ENCODE measurements around the gene CTSW.

The CTSW gene

GRCh38 chr11:65855927-65856363, 23.7 kb upstream of the CTSW start:
- no peak for DNase-seq (ENCODE audit: low spot score)

- DNase-seq (ENCODE audit: low spot score), result peak; percentile 64
These were observed 22.7 kb upstream of the CTSW start for GRCh38 chr11:65856689-65857499.

- no peak for DNase-seq (ENCODE audit: low spot score)
These were observed 22.2 kb upstream of the CTSW start for GRCh38 chr11:65857500-65857852.

GRCh38 chr11:65857853-65858680, 21.6 kb upstream of the CTSW start, which contains the start of gene CFL1:
Gene CFL1, minus strand, starts transcription at chr11:65858180. Its CDS starts 81 bp downstream, at chr11:65858099.
- DNase-seq (ENCODE audit: low spot score), result peak; percentile 91

GRCh38 chr11:65858681-65859087, 21.0 kb upstream of the CTSW start:
- no peak for DNase-seq (ENCODE audit: low spot score)

GRCh38 chr11:65859095-65859811, 20.4 kb upstream of the CTSW start:
- peak; percentile 95 for DNase-seq (ENCODE audit: low spot score)

GRCh38 chr11:65859812-65860277, 19.8 kb upstream of the CTSW start:
- no peak for DNase-seq (ENCODE audit: low spot score)

GRCh38 chr11:65860278-65861164, 19.1 kb upstream of the CTSW start, which contains the start of gene MUS81:
Gene MUS81, plus strand, starts transcription at chr11:65860433. Its CDS starts 321 bp downstream, at chr11:65860754.
- peak; percentile 93 for DNase-seq (ENCODE audit: low spot score)

GRCh38 chr11:65861165-65861505, 18.5 kb upstream of the CTSW start:
- no peak for DNase-seq (ENCODE audit: low spot score)

- DNase-seq (ENCODE audit: low spot score), result no peak
These were observed 18.0 kb upstream of the CTSW start for GRCh38 chr11:65861533-65862183.

- no peak for DNase-seq (ENCODE audit: low spot score)
These were observed 17.4 kb upstream of the CTSW start for GRCh38 chr11:65862191-65862735.

GRCh38 chr11:65862941-65863888, 16.4 kb upstream of the CTSW start:
- DNase-seq (ENCODE audit: low spot score), result no peak

GRCh38 chr11:65863889-65864705, 15.5 kb upstream of the CTSW start:
- DNase-seq (ENCODE audit: low spot score), result no peak

- no peak for DNase-seq (ENCODE audit: low spot score)
These were observed 14.7 kb upstream of the CTSW start for GRCh38 chr11:65864706-65865471.

- no peak for DNase-seq (ENCODE audit: low spot score)
These were observed 14.0 kb upstream of the CTSW start for GRCh38 chr11:65865550-65866172.

GRCh38 chr11:65866509-65867283, 12.9 kb upstream of the CTSW start:
- no peak for DNase-seq (ENCODE audit: low spot score)
